Stimulated activated CD8-positive, alpha-beta memory T cell treated with anti-CD3 and anti-CD28 coated beads, Interleukin-12 subunit alpha, Interleukin-12 subunit beta, amount 100 ng/mL, for 24 hours (primary cell): ENCODE data around the gene CHMP3.
"Not testable (repeated sequence)": the region's sequence is repeated elsewhere in the genome, so short reads cannot be mapped to it uniquely, and the experiment has no call there.

Source experiments
- DNase-seq: peaks from one replicate; pipeline ENCODE4 v3.0.0-alpha.2; 2020; ENCODE audit errors: extremely low read depth

Gene CHMP3

DNA sequence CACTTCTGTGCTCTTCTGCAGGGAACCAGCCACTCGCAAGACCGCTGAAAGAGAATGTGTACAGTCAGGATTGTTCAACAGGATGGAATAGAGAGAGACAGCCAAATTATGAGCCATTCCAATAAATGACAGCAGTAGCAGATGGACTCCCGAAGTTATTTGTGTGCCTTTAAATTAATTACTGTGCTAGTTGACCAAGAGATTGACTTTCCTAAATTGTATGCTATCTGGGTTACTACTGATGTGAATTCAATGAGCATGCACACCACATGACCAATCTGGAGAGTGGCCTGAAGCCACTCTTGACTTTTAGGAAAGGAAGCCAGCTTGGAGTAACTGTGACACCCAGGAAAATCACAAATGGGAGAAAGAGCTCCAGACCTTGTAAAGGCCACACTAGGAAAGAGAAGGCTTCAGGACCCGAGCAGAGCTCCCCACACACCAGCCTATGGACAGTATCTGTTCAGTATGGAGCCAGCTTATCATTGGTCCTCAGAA, 52.8 kb downstream of the CHMP3 start:
- DNase-seq, result no peak

- no peak for DNase-seq
These were observed 55.6 kb downstream of the CHMP3 start for GRCh38 chr2:86507600-86507999.

GRCh38 chr2:86500325-86501083, 62.7 kb downstream of the CHMP3 start:
- DNase-seq, result no peak

GRCh38 chr2:86499326-86499725, 63.9 kb downstream of the CHMP3 start:
- DNase-seq, result no peak

- DNase-seq, result no peak
These were observed 64.6 kb downstream of the CHMP3 start for GRCh38 chr2:86498468-86499260.

DNA sequence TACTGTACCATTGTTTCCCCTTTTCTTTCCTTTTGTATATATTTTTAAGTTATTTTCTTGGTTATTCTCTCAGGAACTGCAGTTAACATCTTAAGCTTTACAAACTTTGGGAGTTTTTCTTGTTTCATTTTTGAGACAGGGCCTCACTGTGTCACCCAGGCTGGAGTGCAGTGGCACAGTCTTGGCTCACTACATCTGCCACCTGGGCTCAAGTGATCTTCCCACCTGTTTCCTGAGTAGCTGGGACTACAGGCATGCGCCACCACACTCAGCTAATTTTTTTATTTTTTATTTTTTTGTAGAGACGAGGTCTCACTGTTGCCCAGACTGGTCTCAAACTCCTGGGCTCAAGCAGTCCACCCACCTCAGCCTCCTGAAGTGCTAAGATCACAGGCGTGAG, 66.9 kb downstream of the CHMP3 start:
- not testable (repeated sequence) for DNase-seq

DNA sequence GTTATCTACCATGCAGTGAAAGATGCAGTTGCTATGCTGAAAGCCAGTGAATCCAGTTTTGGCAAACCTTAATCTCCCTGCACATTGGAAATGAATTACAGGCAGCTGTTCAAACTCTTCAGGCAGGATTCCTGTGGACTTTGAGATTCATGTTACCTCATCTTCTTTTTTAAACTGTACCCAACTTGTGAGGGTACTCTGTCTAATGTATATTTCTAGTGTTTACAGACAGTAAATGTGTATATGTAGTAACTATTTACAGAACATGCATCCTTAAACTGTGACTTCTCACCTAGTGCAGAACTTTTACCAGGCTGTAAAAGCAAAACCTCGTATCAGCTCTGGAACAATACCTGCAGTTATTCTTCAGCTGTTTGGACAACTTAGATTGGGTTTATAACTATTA, 71.2 kb downstream of the CHMP3 start:
- DNase-seq, result no peak

- no peak for DNase-seq
These were observed 72.2 kb downstream of the CHMP3 start for GRCh38 chr2:86491088-86491487.

DNA sequence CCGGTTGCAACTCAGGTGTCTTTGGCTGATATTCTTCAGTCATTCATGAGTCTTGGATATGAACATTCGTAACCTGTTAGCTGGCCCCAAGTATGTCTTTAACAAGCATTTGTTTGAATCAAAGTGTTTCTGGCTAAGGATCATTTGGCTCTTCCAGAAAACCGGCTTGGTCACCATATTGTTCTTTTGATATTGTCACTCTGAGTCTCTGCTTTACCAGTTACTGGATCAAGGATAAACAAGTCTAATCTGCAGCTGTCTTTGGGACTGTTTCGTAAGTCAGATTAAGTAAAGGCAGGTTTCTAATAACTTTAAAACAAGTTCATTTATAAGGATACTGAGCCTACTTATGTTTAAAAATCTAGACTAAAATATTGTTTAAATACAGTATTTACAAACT, 73.0 kb downstream of the CHMP3 start:
- no peak for DNase-seq

DNA sequence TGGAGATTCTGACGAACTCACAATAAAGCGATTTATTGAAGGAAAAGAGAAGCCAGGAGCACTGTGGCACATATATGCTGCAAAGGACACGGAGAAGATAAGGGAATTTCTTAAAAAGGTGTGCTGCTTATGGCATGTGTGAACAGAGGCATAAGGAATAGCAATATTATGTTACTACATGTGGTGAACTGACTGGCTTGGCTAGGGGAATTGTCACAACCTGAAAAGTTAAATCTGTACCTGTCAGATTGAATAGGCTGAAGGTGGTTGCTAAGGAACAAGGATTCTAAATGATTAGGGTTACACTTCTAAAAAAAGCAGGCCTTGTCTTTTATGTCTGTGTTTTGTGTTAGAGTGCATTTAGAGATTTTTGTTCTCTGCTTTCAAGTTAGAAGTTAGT, 73.7 kb downstream of the CHMP3 start:
- DNase-seq, result no peak

- DNase-seq, result no peak
These were observed 74.5 kb downstream of the CHMP3 start for GRCh38 chr2:86488561-86489250.

- no peak for DNase-seq
These were observed 76.2 kb downstream of the CHMP3 start for GRCh38 chr2:86487062-86487461.

GRCh38 chr2:86485802-86486201, 77.4 kb downstream of the CHMP3 start:
- no peak for DNase-seq

DNA sequence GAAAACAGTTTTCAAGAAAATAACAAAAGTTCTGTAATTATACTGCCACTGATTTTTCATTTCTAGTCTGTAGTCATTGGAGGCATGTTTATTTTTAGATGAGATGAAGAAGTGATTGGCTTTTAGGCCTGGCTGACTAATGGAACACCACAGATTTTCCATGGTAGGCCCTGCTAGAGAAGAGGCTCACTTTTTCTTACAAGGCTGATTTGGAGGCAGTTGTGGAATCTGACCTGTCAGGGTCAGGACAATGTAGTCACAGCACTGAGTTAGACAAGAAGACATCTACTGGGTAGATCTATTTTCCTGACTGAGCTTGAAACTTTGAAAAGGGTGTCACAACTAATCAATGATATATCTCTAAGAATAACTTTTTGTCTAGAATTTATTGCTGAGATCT, 78.1 kb downstream of the CHMP3 start:
- DNase-seq, result no peak

GRCh38 chr2:86484385-86484784, 78.9 kb downstream of the CHMP3 start:
- DNase-seq, result no peak

- no peak for DNase-seq
These were observed 81.2 kb downstream of the CHMP3 start for GRCh38 chr2:86482034-86482433.

DNA sequence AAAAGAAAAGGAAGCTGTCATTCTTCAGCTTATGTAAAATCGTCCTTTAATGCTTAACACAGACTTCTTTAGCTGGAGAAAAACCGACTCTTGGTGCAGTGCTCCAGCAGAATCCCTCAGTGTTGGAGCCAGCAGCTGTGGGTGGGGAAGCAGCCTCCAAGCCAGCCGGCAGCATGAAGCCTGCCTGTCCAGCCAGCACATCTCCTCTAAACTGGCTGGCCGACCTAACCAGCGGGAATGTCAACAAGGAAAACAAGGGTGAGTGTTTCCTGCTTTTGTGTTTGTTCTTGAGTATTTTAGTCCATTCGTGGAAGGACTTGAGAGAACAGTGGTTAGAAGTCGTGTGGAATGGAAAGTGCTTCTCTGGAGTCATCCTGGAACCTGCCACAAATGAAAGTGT, 83.1 kb downstream of the CHMP3 start:
- DNase-seq, result no peak

DNA sequence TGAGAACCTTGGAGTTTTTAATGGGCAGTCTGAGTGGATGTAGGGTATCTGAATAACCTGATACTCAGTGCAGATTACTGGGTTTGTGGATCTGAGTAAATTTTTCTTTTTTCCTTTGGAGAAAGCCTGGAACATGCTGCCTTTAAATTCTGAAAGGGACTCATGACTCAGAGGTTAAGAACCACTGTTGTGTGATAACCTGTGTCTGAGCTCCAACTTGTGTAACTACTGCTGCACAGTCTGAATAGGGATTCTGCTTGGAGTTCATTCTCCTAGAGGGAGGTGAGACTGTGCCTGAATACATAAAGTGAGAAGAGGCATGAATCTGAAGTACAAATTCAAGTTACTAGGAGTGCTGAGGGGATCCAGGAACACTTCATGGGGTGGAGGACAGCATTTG, 85.9 kb downstream of the CHMP3 start:
- no peak for DNase-seq

DNA sequence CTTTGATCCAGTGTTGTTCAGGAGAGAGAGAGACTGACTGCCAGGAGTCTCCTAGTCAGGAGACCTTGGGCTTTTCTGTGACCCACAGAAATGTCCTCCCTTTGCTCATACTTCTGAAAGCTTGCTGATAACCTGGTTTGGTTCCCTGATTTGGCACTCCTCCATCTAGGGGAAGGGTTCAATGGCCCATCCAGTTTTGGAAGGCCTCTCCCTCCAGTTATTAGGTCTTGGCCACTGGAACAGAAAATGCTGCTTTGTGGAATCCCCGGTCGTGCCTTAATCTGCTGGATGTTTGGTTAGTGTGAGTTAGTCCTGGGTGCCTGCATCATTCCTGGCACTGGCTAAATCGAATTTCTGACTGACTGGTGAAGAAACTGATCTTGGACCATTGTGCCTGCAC, 86.3 kb downstream of the CHMP3 start:
- DNase-seq, result no peak

- no peak for DNase-seq
These were observed 87.2 kb downstream of the CHMP3 start for GRCh38 chr2:86476092-86476491.

GRCh38 chr2:86471637-86472036, 91.6 kb downstream of the CHMP3 start:
- DNase-seq, result no peak

DNA sequence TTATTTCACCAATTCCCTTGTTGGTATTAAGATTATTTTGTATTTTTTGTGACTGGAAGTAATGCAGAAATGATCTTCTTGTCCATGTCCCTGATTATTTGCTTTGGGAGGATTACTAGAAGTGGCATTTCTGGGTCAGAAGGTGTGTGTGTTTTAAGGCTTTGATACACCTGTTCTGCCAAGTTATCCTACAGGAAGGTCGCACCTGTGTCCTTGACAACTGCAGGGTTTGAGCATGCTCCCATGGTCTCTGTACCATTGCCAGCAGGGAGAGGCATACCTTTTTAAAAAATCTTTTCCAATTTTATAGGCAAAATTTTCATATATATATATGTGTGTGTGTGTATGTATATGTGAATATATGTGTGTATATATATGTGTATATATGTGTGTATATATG, 92.4 kb downstream of the CHMP3 start:
- no peak for DNase-seq
